ENCODE measurements around the gene EHF. TPM values are rescaled to one million over a fixed set of nuclear protein-coding genes. Genes with fewer than 3 reads are reported as not detected.

The EHF gene
- total RNA-seq, 2 donors from 2014 or later, result 0.78 TPM; not detected in 1

GRCh38 chr11:34595960-34596644 is 24.8 kb upstream of the EHF start:
- DNase-seq (ENCODE audit: low spot score), result no peak
- Histone ChIP-seq H3K27ac (no peak overlapping the region), H3K36me3 (no peaks in the 10 kb centered on the region), H3K9me3 (no peaks in the 10 kb centered on the region), H3K4me3 (no peak overlapping the region), H3K27me3 (no peaks in the 10 kb centered on the region), H3K4me1 (peaks cover 0 to 10% of the 10 kb centered on the region in 2 donors)
- TF ChIP-seq CTCF (IDR thresholded peaks at IDR 0.05), result no peak

- H3K27ac ChIP-seq, result no peak overlapping the region
- H3K36me3 ChIP-seq, result no peaks in the 10 kb centered on the region
- no peak for DNase-seq (ENCODE audit: low spot score)
- peaks cover 0 to 16% of the 10 kb centered on the region in 2 donors for H3K4me1 ChIP-seq
- no peak overlapping the region for H3K4me3 ChIP-seq
- H3K27me3 ChIP-seq, result no peaks in the 10 kb centered on the region
- H3K9me3 ChIP-seq, result no peaks in the 10 kb centered on the region
- TF ChIP-seq CTCF (IDR thresholded peaks at IDR 0.05), result no peak
Observed at GRCh38 chr11:34599406-34599945, 21.4 kb upstream of the EHF start.

GRCh38 chr11:34600339-34601084 is 20.4 kb upstream of the EHF start:
- TF ChIP-seq CTCF (IDR thresholded peaks at IDR 0.05), result no peak
- Histone ChIP-seq H3K36me3 (no peaks in the 10 kb centered on the region), H3K4me3 (no peak overlapping the region), H3K9me3 (no peaks in the 10 kb centered on the region), H3K27ac (no peak overlapping the region), H3K4me1 (peaks cover 0 to 16% of the 10 kb centered on the region in 2 donors), H3K27me3 (no peaks in the 10 kb centered on the region)
- DNase-seq (ENCODE audit: low spot score), result no peak

GRCh38 chr11:34601085-34601444 is 19.8 kb upstream of the EHF start:
- H3K27ac ChIP-seq, result no peak overlapping the region
- no peak overlapping the region for H3K4me3 ChIP-seq
- H3K27me3 ChIP-seq, result no peaks in the 10 kb centered on the region
- H3K36me3 ChIP-seq, result no peaks in the 10 kb centered on the region
- no peak for TF ChIP-seq CTCF (IDR thresholded peaks at IDR 0.05)
- H3K9me3 ChIP-seq, result no peaks in the 10 kb centered on the region
- peaks cover 0 to 16% of the 10 kb centered on the region in 2 donors for H3K4me1 ChIP-seq
- no peak for DNase-seq (ENCODE audit: low spot score)

GRCh38 chr11:34601609-34602008 is 19.3 kb upstream of the EHF start:
- no peak for TF ChIP-seq CTCF (IDR thresholded peaks at IDR 0.05)
- no peak overlapping the region for H3K27ac ChIP-seq
- no peak overlapping the region for H3K4me3 ChIP-seq
- no peaks in the 10 kb centered on the region for H3K9me3 ChIP-seq
- no peaks in the 10 kb centered on the region for H3K36me3 ChIP-seq
- H3K4me1 ChIP-seq, result peaks cover 0 to 16% of the 10 kb centered on the region in 2 donors
- DNase-seq (ENCODE audit: low spot score), result no peak
- no peaks in the 10 kb centered on the region for H3K27me3 ChIP-seq

Data from right atrium auricular region (tissue), 2 donors.